MM.1S (cell line): ENCODE measurements around the gene DNAI4.
A peak's percentile ranks its signal among the peaks of the same experiment; 100 is the strongest.

Source experiments
- DNase-seq: peaks from one replicate; pipeline ENCODE4 v3.0.0-alpha.2; 2015
- H2AFZ ChIP-seq: fragments of 300-600 bp; sonication (generic); 2 replicates; pipeline ENCODE4 v1.6.0; 2016; ENCODE audit warnings: antibody characterized with exemption, low read length
- H3F3A ChIP-seq: fragments of 300-600 bp; sonication (generic); 2 replicates; pipeline ENCODE4 v1.6.1; 2016; ENCODE audit warnings: mild to moderate bottlenecking, antibody characterized with exemption, low read length, moderate library complexity, mixed read lengths; ENCODE audit not compliant: insufficient read depth
- H3K27ac ChIP-seq: fragments of 300-600 bp; sonication (generic); 2 replicates; pipeline ENCODE4 v1.5.1; 2016; ENCODE audit warnings: mild to moderate bottlenecking, low read length
- H3K27me3 ChIP-seq: fragments of 300-600 bp; sonication (generic); replicated peaks from 2 replicates; pipeline ENCODE4 v1.6.0; 2016; ENCODE audit warnings: low read length; ENCODE audit not compliant: insufficient read depth
- H3K36me3 ChIP-seq: fragments of 300-600 bp; sonication (generic); replicated peaks from 2 replicates; pipeline ENCODE4 v1.6.1; 2016; ENCODE audit warnings: mild to moderate bottlenecking, low read length, mixed read lengths; ENCODE audit not compliant: insufficient read depth
- H3K4me1 ChIP-seq: fragments of 300-600 bp; sonication (generic); 2 replicates; pipeline ENCODE4 v1.6.1; 2016; ENCODE audit warnings: low read length, mixed read lengths
- H3K4me2 ChIP-seq: fragments of 300-600 bp; sonication (generic); 2 replicates; pipeline ENCODE4 v1.6.0; 2016; ENCODE audit warnings: low read depth, low read length
- H3K4me3 ChIP-seq: fragments of 300-600 bp; sonication (generic); 2 replicates; pipeline ENCODE4 v1.5.1; 2016; ENCODE audit warnings: low read length, mixed read lengths
- H3K79me2 ChIP-seq: fragments of 300-600 bp; sonication (generic); 2 replicates; pipeline ENCODE4 v1.6.1; 2016; ENCODE audit warnings: mixed run types, low read length, mixed read lengths
- H3K9ac ChIP-seq: fragments of 300-600 bp; sonication (generic); 2 replicates; pipeline ENCODE4 v1.6.1; 2016; ENCODE audit warnings: low read length, mixed read lengths
- H3K9me2 ChIP-seq: fragments of 300-600 bp; sonication (generic); replicated peaks from 2 replicates; pipeline ENCODE4 v1.6.1; 2016; ENCODE audit warnings: mild to moderate bottlenecking, low read length, mixed read lengths; ENCODE audit not compliant: insufficient read depth
- H3K9me3 ChIP-seq: fragments of 300-600 bp; sonication (generic); replicated peaks from 2 replicates; pipeline ENCODE4 v1.6.1; 2016; ENCODE audit warnings: mild to moderate bottlenecking, low read length, mixed read lengths; ENCODE audit not compliant: insufficient read depth
- H4K20me1 ChIP-seq: fragments of 300-600 bp; sonication (generic); 2 replicates; pipeline ENCODE4 v1.6.1; 2016; ENCODE audit warnings: mild to moderate bottlenecking, low read length, moderate library complexity, mixed read lengths; ENCODE audit not compliant: insufficient read depth
- CTCF ChIP-seq: fragments of 300-600 bp; sonication (generic); IDR thresholded peaks from 2 replicates; pipeline ENCODE4 v1.5.1; 2016; ENCODE audit warnings: antibody characterized with exemption, low read length, mixed read lengths
- EZH2 ChIP-seq: fragments of 300-600 bp; sonication (generic); optimal IDR thresholded peaks from 2 replicates; pipeline ENCODE3; 2017; ENCODE audit warnings: low read depth, mild to moderate bottlenecking, antibody characterized with exemption, low read length, mixed read lengths
- EZH2phosphoT487 ChIP-seq: fragments of 300-600 bp; sonication (generic); IDR thresholded peaks from 2 replicates; pipeline ENCODE4 v1.6.1; 2018; ENCODE audit warnings: antibody characterized with exemption, low read length

DNAI4 gene

GRCh38 chr1:66925944-66926343 lies 1.3 kb upstream of the DNAI4 start:
- peak overlapping the region; percentile 77; the same call in 1 of the 2 replicates for H2AFZ ChIP-seq
- TF ChIP-seq EZH2phosphoT487 (no peak), CTCF (no peak), EZH2 (no peak)
- no peaks in the 10 kb centered on the region for H3K27me3 ChIP-seq
- H3K9ac ChIP-seq: peak overlapping the region; percentile 90
- peak; percentile 27 for DNase-seq
- H3F3A ChIP-seq: peaks cover 31% of the 10 kb centered on the region
- H3K79me2 ChIP-seq: peaks cover 61% of the 10 kb centered on the region
- H3K4me2 ChIP-seq: peak overlapping the region; percentile 90
- no peaks in the 10 kb centered on the region for H3K9me2 ChIP-seq
- H3K4me1 ChIP-seq: peaks cover 13% of the 10 kb centered on the region
- peak overlapping the region; percentile 71; the same call in 1 of the 2 replicates for H3K27ac ChIP-seq
- no peaks in the 10 kb centered on the region for H4K20me1 ChIP-seq
- H3K36me3 ChIP-seq: no peaks in the 10 kb centered on the region
- H3K9me3 ChIP-seq: no peaks in the 10 kb centered on the region
- peak overlapping the region; percentile 88 for H3K4me3 ChIP-seq

GRCh38 chr1:66925558-66925910 lies 878 bp upstream of the DNAI4 start:
- H3K9ac ChIP-seq: peak overlapping the region; percentile 90
- TF ChIP-seq EZH2phosphoT487 (no peak), CTCF (no peak), EZH2 (no peak)
- H2AFZ ChIP-seq: peak overlapping the region; percentile 77
- H3K27ac ChIP-seq: peak overlapping the region; percentile 71
- H3K4me2 ChIP-seq: peak overlapping the region; percentile 90
- no peak for DNase-seq
- H3K79me2 ChIP-seq: peaks cover 57% of the 10 kb centered on the region
- no peaks in the 10 kb centered on the region for H3K36me3 ChIP-seq
- H3K4me3 ChIP-seq: peak overlapping the region; percentile 88
- no peaks in the 10 kb centered on the region for H3K27me3 ChIP-seq
- no peaks in the 10 kb centered on the region for H3K9me2 ChIP-seq
- peaks cover 13% of the 10 kb centered on the region for H3K4me1 ChIP-seq
- H4K20me1 ChIP-seq: no peaks in the 10 kb centered on the region
- H3K9me3 ChIP-seq: no peaks in the 10 kb centered on the region
- peaks cover 29% of the 10 kb centered on the region for H3F3A ChIP-seq

GRCh38 chr1:66920543-66920942 lies 4.1 kb downstream of the DNAI4 start:
- H3K27me3 ChIP-seq: no peaks in the 10 kb centered on the region
- H3K4me1 ChIP-seq: 0 out of 2 replicates have a peak, but pooled peaks cover 6% of the 10 kb centered on the region
- no peak overlapping the region for H2AFZ ChIP-seq
- no peaks in the 10 kb centered on the region for H3K9me2 ChIP-seq
- peaks cover 12% of the 10 kb centered on the region for H3K79me2 ChIP-seq
- DNase-seq: no peak
- peaks cover 5% of the 10 kb centered on the region for H3F3A ChIP-seq
- no peak overlapping the region for H3K4me2 ChIP-seq
- no peaks in the 10 kb centered on the region for H4K20me1 ChIP-seq
- H3K9ac ChIP-seq: no peak overlapping the region
- H3K4me3 ChIP-seq: no peak overlapping the region
- H3K9me3 ChIP-seq: no peaks in the 10 kb centered on the region
- TF ChIP-seq EZH2 (no peak), CTCF (no peak), EZH2phosphoT487 (no peak)
- no peaks in the 10 kb centered on the region for H3K36me3 ChIP-seq
- no peak overlapping the region for H3K27ac ChIP-seq
